K562 (cell line): ENCODE results near the gene SLC29A3. TPM values are rescaled to one million over a fixed set of nuclear protein-coding genes. Genes with fewer than 3 reads are reported as not detected.

Experiments
- ATAC-seq: fragments of 200-7000 bp; cut with Tn5 transposase; 3 replicates; pipeline ENCODE4 v1.9.1; 2020; ENCODE audit warnings: moderate library complexity
- BruUV-seq: library from RNA; stranded (reverse); fragments of 400-500 nt; replicated peaks from 2 replicates; lab custom pipeline; 2021; lab: Mats Ljungman, UMichigan
- CTCF ChIA-PET: fragments of 300-600 bp; formaldehyde crosslinking; extraction: SDS; loops from one replicate; lab custom pipeline; 2021; ENCODE audit warnings: low intra/inter-chr PET ratio; lab: Yijun Ruan, JAX
- POLR2A ChIA-PET: fragments of 300-600, 350-650 bp; sonication (Branson Sonifier 250); formaldehyde crosslinking; extraction: SDS; loops from one replicate; lab custom pipeline; 2021; ENCODE audit warnings: antibody characterized with exemption, inconsistent platforms; lab: Yijun Ruan, JAX
- DNase-seq, 4 experiments: peaks; one replicate each; pipeline versions ENCODE4 v3.0.0 to v3.0.0-alpha.2; 2011 to 2018; ENCODE audit warnings: low spot score in 3 of 4, mixed read lengths in 3 of 4; ENCODE audit errors: extremely low read depth in 1 of 4
- FAIRE-seq: peaks from 2 replicates; lab custom pipeline; 2011; peaks lifted over from hg19 to GRCh38; lab: Jason Lieb, UNC
- H2AFZ ChIP-seq: 2 replicates; pipeline ENCODE4 v1.6.0; 2011; ENCODE audit warnings: low read depth, low read length, control low read depth, inconsistent platforms
- H3K27ac ChIP-seq: fragments of 200-600 bp; 3 replicates; pipeline ENCODE4 v1.8.0; 2011; ENCODE audit warnings: low read depth, mild to moderate bottlenecking, control low read depth, inconsistent platforms, low read length, moderate library complexity, mixed read lengths; ENCODE audit errors: extremely low read depth
- H3K27me3 ChIP-seq, 2 experiments: fragments of 300-600 bp in 1 of 2; 2 replicates in 1 of 2; 3 replicates in 1 of 2; pipeline versions ENCODE4 v1.6.0 to v1.8.0; 2011; ENCODE audit warnings: inconsistent platforms in 2 of 2, low read length in 2 of 2, mild to moderate bottlenecking in 1 of 2, mixed read lengths in 1 of 2, moderate library complexity in 1 of 2; ENCODE audit not compliant: control insufficient read depth in 2 of 2, insufficient read depth in 2 of 2
- H3K36me3 ChIP-seq: fragments of 300-600 bp; 3 replicates; pipeline ENCODE4 v1.8.0; 2011; ENCODE audit warnings: mild to moderate bottlenecking, low read length, inconsistent platforms; ENCODE audit not compliant: control insufficient read depth, insufficient read depth
- H3K4me1 ChIP-seq, 2 experiments: fragments of 200-600 bp in 1 of 2; replicated peaks in 1 of 2; 2 replicates in 1 of 2; 3 replicates in 1 of 2; pipeline versions ENCODE4 v1.5.1 to v1.8.0; 2011; ENCODE audit warnings: inconsistent platforms in 2 of 2, low read length in 2 of 2, mild to moderate bottlenecking in 1 of 2, mixed read lengths in 1 of 2, moderate library complexity in 1 of 2; ENCODE audit not compliant: control insufficient read depth in 2 of 2, insufficient read depth in 2 of 2
- H3K4me2 ChIP-seq: 2 replicates; pipeline ENCODE4 v1.6.1; 2011; ENCODE audit warnings: low read length, control low read depth, inconsistent platforms, mixed read lengths; ENCODE audit not compliant: insufficient read depth
- H3K4me3 ChIP-seq: fragments of 200-600 bp; sonication (generic), shearing (Covaris generic); 2 replicates; pipeline ENCODE4 v1.5.1; 2016; ENCODE audit warnings: control low read depth, inconsistent platforms
- H3K79me2 ChIP-seq: fragments of 200-600 bp; 3 replicates; pipeline ENCODE4 v1.8.0; 2011; ENCODE audit warnings: low read length, inconsistent platforms; ENCODE audit not compliant: control insufficient read depth, insufficient read depth
- H3K9ac ChIP-seq, 2 experiments: 2 replicates each; pipeline versions ENCODE4 v1.6.0 to v1.6.1; 2011; ENCODE audit warnings: low read depth in 2 of 2, low read length in 2 of 2, control low read depth in 1 of 2, inconsistent platforms in 1 of 2, mild to moderate bottlenecking in 1 of 2, mixed read lengths in 1 of 2; ENCODE audit not compliant: insufficient read depth in 1 of 2
- H3K9me1 ChIP-seq: one replicate; pipeline ENCODE4 v1.6.0; 2011; ENCODE audit warnings: inconsistent platforms, mild to moderate bottlenecking, low read length, moderate library complexity; ENCODE audit not compliant: control insufficient read depth, insufficient read depth
- H3K9me3 ChIP-seq: replicated peaks from 2 replicates; pipeline ENCODE4 v1.5.1; 2011; ENCODE audit warnings: low read depth, low read length, inconsistent platforms; ENCODE audit not compliant: control insufficient read depth, insufficient read depth
- H4K20me1 ChIP-seq: replicated peaks from 2 replicates; pipeline ENCODE4 v1.6.1; 2011; ENCODE audit warnings: low read length, inconsistent platforms, mixed read lengths; ENCODE audit not compliant: control insufficient read depth, insufficient read depth
- CREB1 ChIP-seq, 2 experiments: sonication (generic) in 1 of 2; formaldehyde crosslinking in 1 of 2; IDR thresholded peaks; 2 replicates each; pipeline versions ENCODE4 v1.6.1 to v1.8.0; 2012 to 2022; ENCODE audit warnings: inconsistent platforms in 1 of 2, mild to moderate bottlenecking in 1 of 2, missing genetic modification reagents in 1 of 2, moderate library complexity in 1 of 2
- HMG20A ChIP-seq: fragments of 450-650 bp; formaldehyde crosslinking; conservative IDR thresholded peaks from 2 replicates; pipeline ENCODE4 v1.4.0; 2020; ENCODE audit warnings: mild to moderate bottlenecking, mixed read lengths
- KAT8 ChIP-seq: fragments of 450-650 bp; IDR thresholded peaks from 2 replicates; pipeline ENCODE4 v1.6.1; 2016; ENCODE audit warnings: low read depth, mild to moderate bottlenecking
- KDM2B ChIP-seq: fragments of 250-450 bp; sonication (Bioruptor Pico); IDR thresholded peaks from 2 replicates; pipeline ENCODE4 v1.8.0; 2021; ENCODE audit warnings: mild to moderate bottlenecking, moderate library complexity
- MCM2 ChIP-seq: fragments of 450-650 bp; IDR thresholded peaks from 2 replicates; pipeline ENCODE4 v1.6.1; 2017; ENCODE audit warnings: low read depth, mild to moderate bottlenecking
- NEUROD1 ChIP-seq: fragments of 150-350 bp; IDR thresholded peaks from 2 replicates; pipeline ENCODE4 v1.6.1; 2014; ENCODE audit warnings: borderline replicate concordance, low read length, low read depth; ENCODE audit not compliant: partially characterized antibody
- NR1H2 ChIP-seq: sonication (generic); formaldehyde crosslinking; IDR thresholded peaks from 2 replicates; pipeline ENCODE4 v1.4.0; 2020; ENCODE audit warnings: mild to moderate bottlenecking, missing genetic modification reagents
- PRPF4 ChIP-seq: fragments of 200-400 bp; formaldehyde crosslinking; IDR thresholded peaks from one replicate; pipeline ENCODE4 v1.6.1; 2017; ENCODE audit warnings: low read length, low read depth, mild to moderate bottlenecking; ENCODE audit not compliant: insufficient read depth, poor library complexity, severe bottlenecking
- RUNX1 ChIP-seq: sonication (generic); IDR thresholded peaks from 2 replicates; pipeline ENCODE4 v1.6.1; 2016; ENCODE audit warnings: antibody characterized with exemption, low read depth
- SMAD2 ChIP-seq: fragments of 150-350 bp; IDR thresholded peaks from 2 replicates; pipeline ENCODE4 v1.6.1; 2014; ENCODE audit warnings: low read depth, mild to moderate bottlenecking, low read length
- ZNF282 ChIP-seq: sonication (generic); formaldehyde crosslinking; IDR thresholded peaks from 2 replicates; pipeline ENCODE4 v1.8.1; 2023; ENCODE audit warnings: missing genetic modification reagents
- ZNF41 ChIP-seq: fragments of 250-450 bp; sonication (Bioruptor Pico); conservative IDR thresholded peaks from 2 replicates; pipeline ENCODE4 v1.4.0; 2020; ENCODE audit warnings: mild to moderate bottlenecking
- ZNF445 ChIP-seq: fragments of 250-450 bp; sonication (Bioruptor Pico); IDR thresholded peaks from 2 replicates; pipeline ENCODE4 v1.4.0; 2020; ENCODE audit warnings: low read depth, mild to moderate bottlenecking, moderate library complexity
- ZNF507 ChIP-seq: conservative IDR thresholded peaks from 2 replicates; pipeline ENCODE4 v1.6.1; 2017; ENCODE audit warnings: missing genetic modification characterization, missing compliant biosample characterization
- ZNF699 ChIP-seq: fragments of 250-450 bp; sonication (Bioruptor Pico); IDR thresholded peaks from 2 replicates; pipeline ENCODE4 v1.8.0; 2021; ENCODE audit warnings: mild to moderate bottlenecking, moderate library complexity; ENCODE audit not compliant: insufficient replicate concordance
- ZNF76 ChIP-seq: fragments of 250-450 bp; sonication (Bioruptor Pico); IDR thresholded peaks from 2 replicates; pipeline ENCODE4 v1.4.0; 2020; ENCODE audit warnings: mild to moderate bottlenecking, moderate library complexity, borderline replicate concordance
- WGBS: fragments of 100-300 bp; shearing (Covaris generic); methylation state at CpG from one replicate; pipeline ENCODE4 v1.1.6; 2016; ENCODE audit warnings: low coverage, mixed read lengths; ENCODE audit not compliant: insufficient coverage; ENCODE audit errors: missing lambda C conversion rate; 5-methylcytosine and 5-hydroxymethylcytosine counted together
- in situ Hi-C: fragments of 300-500 bp; cut with MboI; formaldehyde crosslinking; loops from 4 replicates; pipeline ENCODE4 v1.15.0; 2018; ENCODE audit warnings: inconsistent platforms, mixed read lengths
- intact Hi-C: fragments of 100-400 bp; cut with micrococcal nuclease; formaldehyde crosslinking; loops from 2 replicates; pipeline ENCODE4 v1.14.2; 2022
- polyA plus RNA-seq, 8 experiments: library from polyadenylated mRNA; depleted of rRNA in 4 of 8; stranded (reverse) in 5 of 8; unstranded in 3 of 8; fragments of >200 nt; fragmentation: Nextera tagmentation in 2 of 8; fragmentation: Illumina TruSeq in 1 of 8; extraction: Ambion mirVana in 2 of 8; extraction: Trizol in 1 of 8; gene quantifications; 2 replicates each; pipeline versions ENCODE4 v1.2.1 to v1.2.3, GENCODE V29; 2011 to 2014; ENCODE audit warnings: inconsistent platforms in 1 of 8, missing spikeins in 1 of 8
- total RNA-seq, 7 experiments: library from RNA; depleted of rRNA in 6 of 7; stranded (reverse); fragments of >200 nt in 6 of 7; fragmentation: Illumina TruSeq in 2 of 7; extraction: Trizol in 2 of 7; gene quantifications; 2 replicates each; pipeline versions ENCODE4 v1.2.1 to v1.2.3, GENCODE V29; 2011 to 2021; ENCODE audit warnings: low replicate concordance in 1 of 7
- TF ChIP-seq, protein P1 (sequence below): fragments of 450-650 bp; IDR thresholded peaks from one replicate; pipeline ENCODE4 v1.6.1; 2018; ENCODE audit warnings: mild to moderate bottlenecking, moderate library complexity; ENCODE audit not compliant: partially characterized antibody

Gene SLC29A3
- total and polyA plus RNA-seq, 9 of the 15 experiments (the other 6 are each of a cell fraction or from before 2014, with no cell fraction given) = 2.1 to 10.7 (median 4.6) TPM

DNA sequence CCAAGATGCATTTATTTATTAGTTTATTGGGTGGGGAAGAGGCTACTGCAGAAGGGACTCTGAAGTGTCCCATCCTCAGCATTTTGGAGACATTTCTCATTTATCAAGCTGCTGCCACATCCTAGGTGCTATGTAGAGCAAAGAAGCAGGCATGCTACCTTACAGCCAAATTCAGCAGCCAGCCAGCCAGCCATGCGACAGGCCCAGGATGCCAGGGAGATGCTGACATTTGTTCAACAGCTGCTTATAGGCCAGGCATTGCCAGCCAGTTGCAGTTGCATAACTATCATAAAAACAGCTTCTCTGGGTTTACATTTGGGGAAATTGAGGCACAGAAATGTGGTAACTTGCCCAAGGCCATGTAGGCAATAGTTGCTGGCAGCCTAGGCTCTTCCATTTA lies 2.3 kb downstream of the SLC29A3 start:
- no TSS peak for BruUV-seq
- Histone ChIP-seq H3K27ac (no peak overlapping the region), H3K4me3 (no peak overlapping the region)
- WGBS = 92% methylated on average over 1 of the region's 1 CpG
- CTCF ChIA-PET = no interaction called here
- no peak for FAIRE-seq
- intact Hi-C loops = no loop called here
- TF ChIP-seq RUNX1 (no peak), MCM2 (no peak), ZNF699 (CRISPR knock-in tag) (no peak), SMAD2 (no peak), CREB1 (IDR thresholded peaks at IDR 0.05) (no peak), CREB1 (CRISPR knock-in tag; IDR thresholded peaks at IDR 0.05) (no peak), NEUROD1 (no peak), NR1H2 (CRISPR knock-in tag) (no peak), KDM2B (CRISPR knock-in tag) (no peak), HMG20A (no peak), ZNF41 (no peak), ZNF507 (tag) (no peak), PRPF4 (no peak), ZNF445 (no peak), KAT8 (no peak), ZNF76 (no peak), ZNF282 (CRISPR knock-in tag) (no peak)
- TF ChIP-seq, protein P1, sequence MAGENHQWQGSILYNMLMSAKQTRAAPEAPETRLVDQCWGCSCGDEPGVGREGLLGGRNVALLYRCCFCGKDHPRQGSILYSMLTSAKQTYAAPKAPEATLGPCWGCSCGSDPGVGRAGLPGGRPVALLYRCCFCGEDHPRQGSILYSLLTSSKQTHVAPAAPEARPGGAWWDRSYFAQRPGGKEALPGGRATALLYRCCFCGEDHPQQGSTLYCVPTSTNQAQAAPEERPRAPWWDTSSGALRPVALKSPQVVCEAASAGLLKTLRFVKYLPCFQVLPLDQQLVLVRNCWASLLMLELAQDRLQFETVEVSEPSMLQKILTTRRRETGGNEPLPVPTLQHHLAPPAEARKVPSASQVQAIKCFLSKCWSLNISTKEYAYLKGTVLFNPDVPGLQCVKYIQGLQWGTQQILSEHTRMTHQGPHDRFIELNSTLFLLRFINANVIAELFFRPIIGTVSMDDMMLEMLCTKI = no peak
- TF ChIP-seq, all 486 proteins: peak for 0
- Histone ChIP-seq H4K20me1 (no peaks in the 10 kb centered on the region), H2AFZ (no peak overlapping the region), H3K9me3 (no peaks in the 10 kb centered on the region), H3K9ac (no peak overlapping the region), H3K9me1 (no peaks in the 10 kb centered on the region), H3K79me2 (0 out of 3 replicates have a peak, but pooled peaks cover 2% of the 10 kb centered on the region), H3K36me3 (peaks cover 16% of the 10 kb centered on the region; the same call in 2 of the 3 replicates), H3K4me1 (peaks cover 10 to 23% of the 10 kb centered on the region in 2 experiments; a peak in 4 of 5 replicates), H3K27me3 (no peaks in the 10 kb centered on the region), H3K4me2 (no peak overlapping the region)
- no peak for ATAC-seq
- POLR2A ChIA-PET = interaction anchor here (0.6 to 0.7 kb wide), 2 partner anchors 14 to 63 kb away, joined by 3 read pairs; no protein-coding TSS in a partner anchor
- in situ Hi-C loops = loop anchor here (25.0 kb wide), 1 partner anchor 1016 kb away; no protein-coding TSS in a partner anchor
- DNase-seq = no peak
